GM19240 (cell line): Measurements from ENCODE around the gene CYP4A11.
"Not testable (repeated sequence)": the region's sequence is repeated elsewhere in the genome, so short reads cannot be mapped to it uniquely, and the experiment has no call there.

ENCODE experiments used
- DNase-seq: peaks from one replicate; pipeline ENCODE4 v3.0.0; 2011; ENCODE audit warnings: low spot score; ENCODE audit not compliant: insufficient read length

CYP4A11 gene

DNA sequence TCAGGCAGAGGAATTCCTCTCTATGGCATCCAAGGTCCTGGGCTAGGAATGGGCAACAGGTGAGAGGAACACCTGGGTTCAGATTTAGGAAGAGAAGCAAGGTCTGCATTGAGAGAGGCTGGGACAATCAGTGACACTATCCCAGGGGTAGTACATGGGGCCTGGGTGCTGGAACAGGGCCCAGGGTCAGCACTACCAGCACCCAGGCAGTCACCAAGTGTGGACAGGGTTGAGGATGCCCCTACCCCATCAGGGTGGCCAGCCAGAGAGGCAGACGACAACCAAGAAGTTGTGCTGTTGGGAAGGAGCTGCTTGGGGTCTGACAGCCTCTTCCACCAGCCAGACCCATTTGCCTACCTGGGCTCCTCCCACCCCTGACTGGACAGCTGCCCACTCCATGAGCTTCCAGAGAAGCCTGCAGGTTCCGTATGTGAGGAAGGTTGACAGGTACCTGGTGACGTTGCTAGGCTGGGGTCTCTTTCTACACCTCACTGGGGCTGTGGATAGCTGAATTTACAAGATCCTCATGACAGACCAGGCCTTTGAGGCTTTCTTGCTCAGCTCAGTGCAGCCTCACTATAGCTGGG lies 13.9 kb downstream of the CYP4A11 start:
- no peak for DNase-seq

DNA sequence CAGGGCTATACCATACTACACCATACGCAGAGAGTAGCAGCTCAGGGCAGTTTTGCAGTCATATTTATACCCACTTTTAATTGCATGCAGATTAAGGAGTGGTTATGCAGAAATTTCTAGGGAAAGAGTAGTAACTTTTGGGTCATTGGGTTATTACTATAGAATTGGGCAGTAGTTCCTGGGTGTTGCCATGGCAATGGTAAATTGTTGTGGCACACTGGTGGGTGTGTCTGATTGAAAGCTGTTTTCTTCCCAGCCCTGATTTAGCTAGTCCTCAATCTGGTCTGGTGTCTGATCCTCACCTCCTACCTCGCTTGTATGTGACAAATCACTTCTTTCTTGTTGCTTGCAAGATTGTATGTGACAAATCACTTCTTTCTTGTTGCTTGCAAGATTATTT lies 30.5 kb downstream of the CYP4A11 start:
- DNase-seq: no peak

DNA sequence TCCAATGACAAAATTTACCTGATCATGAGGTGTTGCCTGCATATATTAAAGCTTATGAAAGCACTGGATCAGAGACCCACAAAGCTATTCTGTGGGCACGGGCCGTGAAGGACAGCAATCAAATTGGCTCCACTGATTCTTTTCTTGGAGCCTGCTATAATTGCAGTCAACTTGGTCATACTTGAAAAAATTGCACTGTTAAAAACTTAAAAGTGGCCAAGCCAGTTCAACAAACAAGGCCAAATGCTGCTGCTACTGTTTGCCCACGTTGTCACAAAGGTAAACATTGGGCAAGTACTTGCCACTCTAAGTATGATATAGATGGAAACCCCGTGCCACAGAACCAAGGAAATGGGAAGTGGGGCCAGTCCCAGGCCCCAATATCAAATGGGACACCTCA lies 37.8 kb downstream of the CYP4A11 start:
- no peak for DNase-seq

DNA sequence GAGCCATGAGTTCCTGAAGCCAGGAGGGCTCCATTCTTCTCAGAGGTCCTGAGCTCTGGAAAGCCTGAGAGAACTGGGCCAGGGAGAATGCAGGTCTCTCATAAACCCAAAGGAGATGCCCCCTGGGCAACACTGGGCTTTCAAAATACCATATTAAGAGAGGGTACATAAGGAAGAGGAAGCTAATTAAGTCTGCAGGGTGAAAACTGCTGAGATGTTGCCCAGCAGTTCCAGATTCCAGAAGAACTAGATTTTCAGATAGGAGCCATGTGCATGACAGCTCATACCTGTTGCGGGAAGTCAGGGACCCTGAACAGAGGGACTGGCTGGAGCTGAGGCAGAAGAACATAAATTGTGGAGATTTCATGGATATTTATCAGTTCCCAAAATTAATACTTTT lies 40.9 kb downstream of the CYP4A11 start:
- DNase-seq: no peak

DNA sequence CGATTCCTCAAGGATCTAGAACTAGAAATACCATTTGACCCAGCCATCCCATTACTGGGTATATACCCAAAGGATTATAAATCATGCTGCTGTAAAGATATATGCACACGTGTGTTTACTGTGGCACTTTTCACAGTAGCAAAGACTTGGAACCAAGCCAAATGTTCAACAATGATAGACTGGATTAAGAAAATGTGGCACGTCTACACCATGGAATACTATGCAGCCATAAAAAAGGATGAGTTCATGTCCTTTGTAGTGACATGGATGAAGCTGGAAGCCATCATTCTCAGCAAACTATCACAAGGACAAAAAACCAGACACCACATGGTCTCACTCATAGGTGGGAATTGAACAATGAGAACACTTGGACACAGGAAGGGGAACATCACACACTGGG lies 59.6 kb downstream of the CYP4A11 start:
- not testable (repeated sequence) for DNase-seq
